HG03139 (cell line): ENCODE measurements around the gene PER1.
A peak's percentile ranks its signal among the peaks of the same experiment; 100 is the strongest.
"Not testable (repeated sequence)": the region's sequence is repeated elsewhere in the genome, so short reads cannot be mapped to it uniquely, and the experiment has no call there.

ENCODE experiments used
- ATAC-seq: cut with Tn5 transposase; IDR thresholded peaks from one replicate; pipeline ENCODE4 v1.9.1; 2021; ENCODE audit not compliant: unreplicated experiment

PER1 gene

GRCh38 chr17:8152112-8152775, at the start of gene PER1:
Gene PER1 (minus strand): TSS chr17:8152404. CDS start chr17:8150706, 1,698 bp downstream.
- ATAC-seq, result no peak

- ATAC-seq, result no peak
Measured at GRCh38 chr17:8192070-8192815, 40.0 kb upstream of the PER1 start.

GRCh38 chr17:8190506-8190905, 38.3 kb upstream of the PER1 start:
- ATAC-seq, result no peak

GRCh38 chr17:8189711-8190477, 37.7 kb upstream of the PER1 start, which contains the start of gene BORCS6:
Gene BORCS6 (minus strand): TSS chr17:8190180. CDS start chr17:8190140, 40 bp downstream.
- peak; percentile 37 for ATAC-seq

- no peak for ATAC-seq
Measured at GRCh38 chr17:8189041-8189710, 37.0 kb upstream of the PER1 start.

GRCh38 chr17:8188263-8188839, 36.1 kb upstream of the PER1 start:
- no peak for ATAC-seq

- ATAC-seq, result no peak
Measured at GRCh38 chr17:8187517-8188262, 35.5 kb upstream of the PER1 start.

GRCh38 chr17:8186787-8187516, 34.7 kb upstream of the PER1 start:
- ATAC-seq, result no peak

- ATAC-seq, result no peak
Measured at GRCh38 chr17:8186446-8186786, 34.2 kb upstream of the PER1 start.

GRCh38 chr17:8185582-8186445, 33.6 kb upstream of the PER1 start:
- ATAC-seq, result no peak

- no peak for ATAC-seq
Measured at GRCh38 chr17:8176998-8177731, 25.0 kb upstream of the PER1 start.

GRCh38 chr17:8176197-8176940, 24.2 kb upstream of the PER1 start, which contains the start of gene TMEM107:
Gene TMEM107 (minus strand): TSS chr17:8176380. CDS start chr17:8176286, 94 bp downstream.
- ATAC-seq, result peak; percentile 43

GRCh38 chr17:8175795-8176196, 23.6 kb upstream of the PER1 start:
- no peak for ATAC-seq

GRCh38 chr17:8173871-8174322, 21.7 kb upstream of the PER1 start:
- ATAC-seq, result no peak

- ATAC-seq, result peak; percentile 67
Measured at GRCh38 chr17:8173056-8173870, 21.1 kb upstream of the PER1 start.

- not testable (repeated sequence) for ATAC-seq
Measured at GRCh38 chr17:8170186-8170585, 18.0 kb upstream of the PER1 start.
